GM21619 (cell line): ENCODE measurements around the gene SLC24A3.
"Not testable (repeated sequence)": the region's sequence is repeated elsewhere in the genome, so short reads cannot be mapped to it uniquely, and the experiment has no call there.

Source experiments
- ATAC-seq: cut with Tn5 transposase; IDR thresholded peaks from one replicate; pipeline ENCODE4 v1.9.1; 2021; ENCODE audit not compliant: unreplicated experiment

The SLC24A3 gene

GRCh38 chr20:19616620-19617019 is 404.2 kb downstream of the SLC24A3 start:
- no peak for ATAC-seq

GRCh38 chr20:19617256-19617655 is 404.8 kb downstream of the SLC24A3 start:
- ATAC-seq, result no peak

GRCh38 chr20:19618711-19619110 is 406.3 kb downstream of the SLC24A3 start:
- ATAC-seq, result no peak

- no peak for ATAC-seq
Observed at GRCh38 chr20:19619904-19620430, 407.5 kb downstream of the SLC24A3 start.

- no peak for ATAC-seq
Observed at GRCh38 chr20:19620446-19620845, 408.0 kb downstream of the SLC24A3 start.

- ATAC-seq, result no peak
Observed at GRCh38 chr20:19621072-19621471, 408.6 kb downstream of the SLC24A3 start.

GRCh38 chr20:19624221-19624965 is 412.0 kb downstream of the SLC24A3 start:
- ATAC-seq, result no peak

GRCh38 chr20:19625426-19625825 is 413.0 kb downstream of the SLC24A3 start:
- no peak for ATAC-seq

GRCh38 chr20:19626896-19627295 is 414.5 kb downstream of the SLC24A3 start:
- no peak for ATAC-seq

GRCh38 chr20:19628570-19629134 is 416.2 kb downstream of the SLC24A3 start:
- ATAC-seq, result peak; percentile 70

GRCh38 chr20:19631410-19631809 is 419.0 kb downstream of the SLC24A3 start:
- no peak for ATAC-seq

- ATAC-seq, result no peak
Observed at GRCh38 chr20:19633985-19634384, 421.5 kb downstream of the SLC24A3 start.

GRCh38 chr20:19639471-19640045 is 427.1 kb downstream of the SLC24A3 start:
- not testable (repeated sequence) for ATAC-seq

GRCh38 chr20:19642860-19643259 is 430.4 kb downstream of the SLC24A3 start:
- no peak for ATAC-seq

- ATAC-seq, result peak; percentile 55
Observed at GRCh38 chr20:19644085-19644484, 431.6 kb downstream of the SLC24A3 start.

- ATAC-seq, result no peak
Observed at GRCh38 chr20:19646963-19647362, 434.5 kb downstream of the SLC24A3 start.

- ATAC-seq, result no peak
Observed at GRCh38 chr20:19648024-19648423, 435.6 kb downstream of the SLC24A3 start.

- no peak for ATAC-seq
Observed at GRCh38 chr20:19649041-19649440, 436.6 kb downstream of the SLC24A3 start.

- peak; percentile 62 for ATAC-seq
Observed at GRCh38 chr20:19652591-19653026, 440.2 kb downstream of the SLC24A3 start.

GRCh38 chr20:19653327-19653726 is 440.9 kb downstream of the SLC24A3 start:
- no peak for ATAC-seq

GRCh38 chr20:19654921-19655320 is 442.5 kb downstream of the SLC24A3 start:
- no peak for ATAC-seq

GRCh38 chr20:19658137-19658536 is 445.7 kb downstream of the SLC24A3 start:
- ATAC-seq, result peak; percentile 67
